ENCODE measurements around the gene SLC43A2. TPM values are rescaled to one million over a fixed set of nuclear protein-coding genes. Genes with fewer than 3 reads are reported as not detected.

The SLC43A2 gene
- total RNA-seq, 2 experiments from 2014 or later: 0.12 to 0.14 TPM

DNA sequence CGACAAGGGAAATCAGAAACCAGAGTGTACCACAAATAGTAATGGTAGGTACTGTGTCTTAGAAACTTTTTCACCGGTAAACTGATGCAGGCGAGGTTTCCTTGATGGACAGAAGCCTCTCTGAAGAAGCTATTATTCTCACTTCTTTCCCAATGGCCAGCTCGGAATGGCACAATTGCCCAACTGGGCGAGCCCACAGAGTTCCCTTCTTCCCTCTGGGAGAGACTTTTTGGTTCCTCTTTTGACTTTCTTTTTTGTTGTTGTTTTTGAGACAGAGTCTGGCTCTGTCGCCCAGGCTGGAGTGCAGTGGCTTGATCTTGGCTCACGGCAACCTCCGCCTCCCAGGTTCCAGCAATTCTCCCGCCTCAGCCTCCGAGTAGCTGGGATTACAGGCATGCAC, 16.9 kb downstream of the SLC43A2 start:
- H3K27ac Mint-ChIP-seq: no peak overlapping the region
- H3K4me3 Mint-ChIP-seq: no peak overlapping the region
- no peaks in the 10 kb centered on the region for H3K27me3 Mint-ChIP-seq (ENCODE audit: low read depth)
- CTCF ChIA-PET: interaction anchor here (0.6 to 1.1 kb wide), 2 partner anchors 37 to 294 kb away, joined by 3 read pairs; partner anchors contain the start of gene RILP
- peaks cover 15% of the 10 kb centered on the region for H3K4me1 Mint-ChIP-seq (ENCODE audit: low read depth)
- DNase-seq: no peak
- intact Hi-C loops (cut with micrococcal nuclease): no loop called here
- H3K36me3 Mint-ChIP-seq (ENCODE audit: low read depth): no peaks in the 10 kb centered on the region
- H3K9me3 Mint-ChIP-seq: no peaks in the 10 kb centered on the region

DNA sequence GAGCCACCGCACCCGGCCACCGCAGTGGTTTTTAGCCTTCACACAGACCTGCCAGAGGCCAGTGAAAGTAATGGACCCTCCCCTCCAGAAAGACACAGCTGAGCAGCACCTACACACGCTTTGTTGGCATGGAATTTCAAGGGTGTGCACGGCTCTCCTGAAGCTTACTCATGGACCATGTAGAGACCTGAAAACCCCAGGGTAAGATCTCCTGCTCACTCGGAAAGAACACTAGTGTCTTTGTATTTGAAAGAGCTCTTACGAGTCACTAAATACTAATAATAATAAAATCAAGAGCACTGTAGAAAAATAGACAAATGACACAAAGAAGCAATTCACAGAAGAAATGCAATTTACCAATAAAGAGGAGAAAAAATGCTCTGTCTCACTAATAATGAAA, 20.0 kb downstream of the SLC43A2 start:
- no peak for DNase-seq
- intact Hi-C loops (cut with micrococcal nuclease): no loop called here
- CTCF ChIA-PET: interaction anchor here (0.6 to 1.8 kb wide), 2 partner anchors 21 to 286 kb away, joined by 3 to 4 read pairs; no protein-coding TSS in a partner anchor
- no peak overlapping the region for H3K4me3 Mint-ChIP-seq
- H3K27me3 Mint-ChIP-seq (ENCODE audit: low read depth): no peaks in the 10 kb centered on the region
- no peaks in the 10 kb centered on the region for H3K9me3 Mint-ChIP-seq
- no peaks in the 10 kb centered on the region for H3K36me3 Mint-ChIP-seq (ENCODE audit: low read depth)
- peaks cover 19% of the 10 kb centered on the region for H3K4me1 Mint-ChIP-seq (ENCODE audit: low read depth)
- H3K27ac Mint-ChIP-seq: no peak overlapping the region

DNA sequence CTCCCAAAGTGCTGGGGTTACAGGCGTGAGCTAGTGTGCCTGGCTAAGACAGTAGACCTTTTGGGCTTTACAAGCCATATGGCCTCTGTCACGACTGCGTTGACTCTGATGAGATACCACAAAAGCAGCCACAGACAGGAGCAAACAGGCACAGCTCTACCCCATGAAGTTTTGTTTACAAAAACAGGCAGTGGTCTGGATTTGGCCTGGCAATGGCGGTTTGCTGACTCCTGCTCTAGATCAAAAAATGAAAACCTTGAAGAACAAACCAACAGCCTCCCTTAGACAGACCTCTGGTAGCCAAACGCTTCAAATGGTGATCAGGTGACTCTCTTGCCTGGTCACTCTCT, 20.7 kb downstream of the SLC43A2 start:
- Mint-ChIP-seq H3K27me3 (ENCODE audit: low read depth) (no peaks in the 10 kb centered on the region), H3K9me3 (no peaks in the 10 kb centered on the region), H3K4me3 (no peak overlapping the region), H3K36me3 (ENCODE audit: low read depth) (no peaks in the 10 kb centered on the region), H3K4me1 (ENCODE audit: low read depth) (peaks cover 19% of the 10 kb centered on the region), H3K27ac (no peak overlapping the region)
- DNase-seq: no peak
- CTCF ChIA-PET: interaction anchor here (1.2 to 1.8 kb wide), 3 partner anchors 10 to 33 kb away, joined by 3 to 4 read pairs (median 4); no protein-coding TSS in a partner anchor
- intact Hi-C loops (cut with micrococcal nuclease): no loop called here

DNA sequence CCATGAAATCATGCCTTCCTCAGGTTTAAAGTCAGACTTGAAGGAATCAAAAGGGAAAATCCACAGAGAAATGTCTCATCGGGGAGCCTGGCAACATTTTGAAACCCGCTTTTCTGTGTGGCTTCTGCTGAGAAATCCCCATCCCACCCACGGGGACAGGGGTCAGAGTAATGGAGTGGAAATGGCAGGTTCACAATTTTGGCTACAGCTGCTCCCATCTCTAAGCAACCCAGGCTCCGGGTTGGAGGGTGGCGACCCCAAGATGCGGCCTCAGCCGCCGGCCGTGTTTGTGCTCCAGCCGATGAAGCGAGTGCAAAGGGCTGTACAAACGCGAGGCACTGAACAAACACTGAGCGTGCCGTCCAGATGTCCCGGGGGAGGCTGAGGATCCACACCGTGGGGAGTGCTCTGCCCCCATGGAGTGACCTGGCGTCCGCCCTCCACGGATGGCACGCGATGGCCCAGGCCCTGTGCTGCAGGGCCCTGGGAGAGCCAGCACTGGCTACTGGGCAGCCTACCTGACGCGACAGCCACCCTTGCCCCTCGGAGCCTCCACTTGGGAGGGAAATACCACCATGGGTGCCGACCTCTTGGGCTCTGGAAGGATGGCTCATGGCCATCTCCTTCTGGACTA, 22.2 kb downstream of the SLC43A2 start:
- Mint-ChIP-seq H3K27ac (no peak overlapping the region), H3K9me3 (peaks cover 4% of the 10 kb centered on the region), H3K36me3 (ENCODE audit: low read depth) (no peaks in the 10 kb centered on the region), H3K27me3 (ENCODE audit: low read depth) (no peaks in the 10 kb centered on the region), H3K4me1 (ENCODE audit: low read depth) (peaks cover 19% of the 10 kb centered on the region), H3K4me3 (no peak overlapping the region)
- no peak for DNase-seq
- CTCF ChIA-PET: interaction anchor here (1.2 to 1.3 kb wide), 2 partner anchors 12 to 32 kb away, joined by 3 to 4 read pairs; no protein-coding TSS in a partner anchor
- intact Hi-C loops (cut with micrococcal nuclease): no loop called here

DNA sequence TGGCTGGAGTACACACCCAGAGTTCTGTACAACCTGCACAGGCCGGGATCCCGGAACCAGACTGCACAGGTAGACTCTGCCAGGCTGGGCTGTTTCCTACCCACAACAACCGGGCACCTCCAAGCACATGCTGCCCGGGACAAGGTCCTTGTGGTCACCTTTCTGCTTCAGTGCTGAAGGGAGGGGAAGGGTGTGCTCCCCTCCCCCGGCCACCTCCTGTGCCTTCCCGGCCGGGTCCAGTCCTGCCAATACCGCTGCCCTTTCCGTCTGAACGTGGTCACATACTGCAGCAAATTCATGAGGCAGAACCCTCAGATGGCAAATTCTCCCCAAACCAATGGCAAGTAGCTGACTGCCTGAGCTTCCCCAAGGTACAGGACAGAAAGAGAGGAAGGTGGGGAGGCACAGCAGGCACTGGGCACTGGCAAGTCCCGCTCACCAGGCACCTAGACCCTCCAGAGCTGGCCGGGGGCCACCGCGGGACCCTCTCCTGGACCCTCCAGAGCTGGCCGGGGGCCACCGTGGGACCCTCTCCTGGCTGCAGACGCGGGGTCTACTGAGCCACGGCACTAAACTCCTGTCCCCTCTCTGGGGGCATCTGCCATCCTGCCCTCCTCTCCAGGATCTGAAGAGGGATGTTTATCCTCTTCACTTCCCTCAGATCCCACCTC, 22.8 kb downstream of the SLC43A2 start:
- no peak for DNase-seq
- Mint-ChIP-seq H3K27me3 (ENCODE audit: low read depth) (no peaks in the 10 kb centered on the region), H3K9me3 (peaks cover 7% of the 10 kb centered on the region), H3K36me3 (ENCODE audit: low read depth) (no peaks in the 10 kb centered on the region), H3K4me1 (ENCODE audit: low read depth) (peaks cover 19% of the 10 kb centered on the region), H3K27ac (no peak overlapping the region), H3K4me3 (no peak overlapping the region)
- CTCF ChIA-PET: no interaction called here
- intact Hi-C loops (cut with micrococcal nuclease): no loop called here

DNA sequence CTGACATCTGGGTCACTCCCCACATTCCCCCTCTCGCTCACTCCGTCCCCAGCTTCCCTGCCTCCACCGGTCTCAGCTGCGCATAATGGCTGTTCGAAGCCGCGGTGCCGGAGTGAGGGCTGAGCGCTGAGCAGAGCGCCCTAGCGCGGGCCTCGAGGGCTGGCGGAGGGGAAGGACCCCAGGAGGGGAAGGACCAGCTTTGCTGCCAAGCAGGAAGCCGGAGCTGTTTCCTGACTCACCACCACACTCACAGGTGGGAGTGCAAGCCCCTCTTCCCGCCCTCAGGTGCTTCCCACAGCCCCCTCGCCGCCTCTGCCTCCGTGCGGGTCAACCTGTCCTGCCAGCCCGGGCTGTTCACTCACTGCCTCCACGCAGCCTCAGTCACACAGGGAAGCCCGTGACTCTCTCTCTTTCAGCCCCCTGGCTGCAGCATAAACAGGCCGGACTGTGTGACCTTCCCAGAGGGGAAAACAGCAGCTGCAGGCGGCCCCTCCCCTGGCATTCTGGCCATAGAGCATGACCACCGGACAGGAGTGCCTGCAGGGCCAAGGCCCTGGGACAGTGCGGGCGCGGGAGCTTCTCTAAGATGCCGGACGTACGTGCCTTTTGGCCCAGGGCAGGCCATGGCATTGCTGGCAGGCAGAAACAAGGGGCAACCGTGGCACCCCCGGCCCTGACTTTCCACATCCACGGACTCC, 23.7 kb downstream of the SLC43A2 start:
- no peaks in the 10 kb centered on the region for H3K36me3 Mint-ChIP-seq (ENCODE audit: low read depth)
- H3K27ac Mint-ChIP-seq: no peak overlapping the region
- peaks cover 19% of the 10 kb centered on the region for H3K4me1 Mint-ChIP-seq (ENCODE audit: low read depth)
- no peaks in the 10 kb centered on the region for H3K27me3 Mint-ChIP-seq (ENCODE audit: low read depth)
- intact Hi-C loops (cut with micrococcal nuclease): no loop called here
- peaks cover 7% of the 10 kb centered on the region for H3K9me3 Mint-ChIP-seq
- CTCF ChIA-PET: no interaction called here
- no peak overlapping the region for H3K4me3 Mint-ChIP-seq
- DNase-seq: no peak

DNA sequence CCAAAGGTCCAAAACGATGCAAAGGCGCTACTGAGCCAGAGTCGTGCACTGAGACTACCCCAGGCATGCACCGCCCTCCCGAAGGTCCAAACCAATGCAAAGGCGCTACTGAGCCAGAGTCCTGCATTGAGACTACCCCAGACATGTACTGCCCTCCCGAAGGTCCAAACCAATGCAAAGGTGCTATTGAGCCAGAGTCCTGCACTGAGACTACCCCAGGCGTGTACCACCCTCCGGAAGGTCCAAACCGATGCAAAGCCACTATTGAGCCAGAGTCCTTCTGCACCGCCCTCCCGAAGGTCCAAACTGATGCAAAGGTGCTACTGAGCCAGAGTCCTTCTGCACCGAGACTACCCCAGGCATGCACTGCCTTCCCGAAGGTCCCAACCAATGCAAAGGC, 27.1 kb downstream of the SLC43A2 start:
- no peak for DNase-seq
- CTCF ChIA-PET: no interaction called here
- Mint-ChIP-seq H3K27me3 (ENCODE audit: low read depth) (no peaks in the 10 kb centered on the region), H3K36me3 (ENCODE audit: low read depth) (no peaks in the 10 kb centered on the region), H3K9me3 (peaks cover 7% of the 10 kb centered on the region), H3K4me1 (ENCODE audit: low read depth) (peaks cover 4% of the 10 kb centered on the region), H3K27ac (no peak overlapping the region), H3K4me3 (no peak overlapping the region)
- intact Hi-C loops (cut with micrococcal nuclease): no loop called here

DNA sequence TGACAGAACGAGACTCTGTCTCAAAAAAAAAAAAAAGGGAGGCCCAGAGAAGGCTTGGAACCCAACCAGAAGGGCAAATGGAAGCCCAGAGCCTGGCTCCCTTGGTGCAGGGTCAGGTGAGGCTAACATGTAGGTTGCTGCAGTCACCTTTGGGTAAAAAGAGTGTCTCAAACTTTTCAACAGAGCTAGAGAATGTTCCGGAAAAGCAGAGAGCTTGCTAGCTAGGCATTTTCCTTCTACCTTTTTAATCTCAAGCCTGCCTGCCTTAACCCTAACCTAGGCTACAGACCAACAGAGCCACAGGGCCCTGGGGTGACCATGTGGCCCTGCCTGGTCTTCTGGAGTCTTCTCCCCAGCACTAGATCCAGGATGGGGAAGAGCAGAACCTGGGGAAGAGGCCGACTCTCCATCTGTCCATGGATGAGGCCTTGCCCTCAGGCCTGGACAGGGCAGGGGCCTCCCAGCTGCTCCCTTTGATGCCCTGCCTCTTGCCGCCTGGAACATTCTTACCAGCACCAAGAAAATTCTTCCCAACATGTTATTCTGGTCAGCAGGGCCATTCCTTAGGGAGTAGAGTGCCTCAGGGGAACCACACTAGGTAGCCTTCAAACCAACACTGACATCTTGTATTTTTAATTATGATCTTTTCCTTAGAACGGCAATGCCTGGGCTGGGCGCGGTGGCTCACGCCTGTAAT, 30.1 kb downstream of the SLC43A2 start:
- H3K9me3 Mint-ChIP-seq: peaks cover 7% of the 10 kb centered on the region
- no peaks in the 10 kb centered on the region for H3K27me3 Mint-ChIP-seq (ENCODE audit: low read depth)
- no peaks in the 10 kb centered on the region for H3K4me1 Mint-ChIP-seq (ENCODE audit: low read depth)
- H3K4me3 Mint-ChIP-seq: no peak overlapping the region
- no peak for DNase-seq
- intact Hi-C loops (cut with micrococcal nuclease): no loop called here
- no peaks in the 10 kb centered on the region for H3K36me3 Mint-ChIP-seq (ENCODE audit: low read depth)
- H3K27ac Mint-ChIP-seq: no peak overlapping the region
- CTCF ChIA-PET: interaction anchor here (0.6 kb wide), 1 partner anchor 32 kb away, joined by 6 read pairs; no protein-coding TSS in a partner anchor

DNA sequence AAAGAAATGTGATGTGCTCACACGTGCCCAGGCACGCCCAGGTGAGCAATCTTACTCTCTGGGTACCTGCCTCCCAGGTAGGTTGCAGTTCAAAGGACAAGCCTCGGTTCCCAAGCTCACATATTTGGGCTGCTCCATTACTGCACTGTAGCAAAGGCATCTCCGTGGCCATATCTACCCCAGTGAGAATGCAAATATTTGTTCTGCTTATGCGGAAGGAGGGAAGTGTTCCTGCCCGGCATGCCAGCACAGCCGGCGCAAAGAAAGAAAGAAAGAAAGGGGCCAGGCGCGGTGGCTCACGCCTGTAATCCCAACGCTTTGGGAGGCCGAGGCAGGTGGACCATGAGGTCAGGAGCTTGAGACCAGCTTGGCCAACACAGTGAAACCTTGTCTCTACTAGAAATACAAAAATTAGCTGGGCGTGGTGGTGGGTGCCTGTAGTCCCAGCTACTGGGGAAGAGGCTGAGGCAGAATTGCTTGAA, 30.7 kb downstream of the SLC43A2 start:
- intact Hi-C loops (cut with micrococcal nuclease): no loop called here
- H3K27ac Mint-ChIP-seq: no peak overlapping the region
- H3K27me3 Mint-ChIP-seq (ENCODE audit: low read depth): no peaks in the 10 kb centered on the region
- H3K36me3 Mint-ChIP-seq (ENCODE audit: low read depth): no peaks in the 10 kb centered on the region
- peaks cover 4% of the 10 kb centered on the region for H3K4me1 Mint-ChIP-seq (ENCODE audit: low read depth)
- H3K4me3 Mint-ChIP-seq: no peak overlapping the region
- no peak for DNase-seq
- H3K9me3 Mint-ChIP-seq: peaks cover 7% of the 10 kb centered on the region
- CTCF ChIA-PET: interaction anchor here (0.7 kb wide), 1 partner anchor 1389 kb away, joined by 3 read pairs; no protein-coding TSS in a partner anchor

DNA sequence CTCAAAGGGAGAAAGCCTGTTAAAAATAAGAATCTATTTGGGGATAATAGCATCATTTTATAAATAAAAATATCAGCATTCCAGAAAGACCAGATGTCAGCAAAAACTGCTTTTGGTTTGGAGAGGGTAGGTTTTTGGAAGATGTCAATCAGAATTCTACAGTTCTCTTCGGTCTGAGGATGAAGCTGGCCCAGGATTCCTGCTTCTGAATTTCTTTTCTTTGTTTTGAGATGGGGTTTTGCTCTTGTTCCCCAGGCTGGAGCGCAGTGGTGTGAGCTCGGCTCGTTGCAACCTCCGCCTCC, 35.1 kb downstream of the SLC43A2 start:
- intact Hi-C loops (cut with micrococcal nuclease): no loop called here

DNA sequence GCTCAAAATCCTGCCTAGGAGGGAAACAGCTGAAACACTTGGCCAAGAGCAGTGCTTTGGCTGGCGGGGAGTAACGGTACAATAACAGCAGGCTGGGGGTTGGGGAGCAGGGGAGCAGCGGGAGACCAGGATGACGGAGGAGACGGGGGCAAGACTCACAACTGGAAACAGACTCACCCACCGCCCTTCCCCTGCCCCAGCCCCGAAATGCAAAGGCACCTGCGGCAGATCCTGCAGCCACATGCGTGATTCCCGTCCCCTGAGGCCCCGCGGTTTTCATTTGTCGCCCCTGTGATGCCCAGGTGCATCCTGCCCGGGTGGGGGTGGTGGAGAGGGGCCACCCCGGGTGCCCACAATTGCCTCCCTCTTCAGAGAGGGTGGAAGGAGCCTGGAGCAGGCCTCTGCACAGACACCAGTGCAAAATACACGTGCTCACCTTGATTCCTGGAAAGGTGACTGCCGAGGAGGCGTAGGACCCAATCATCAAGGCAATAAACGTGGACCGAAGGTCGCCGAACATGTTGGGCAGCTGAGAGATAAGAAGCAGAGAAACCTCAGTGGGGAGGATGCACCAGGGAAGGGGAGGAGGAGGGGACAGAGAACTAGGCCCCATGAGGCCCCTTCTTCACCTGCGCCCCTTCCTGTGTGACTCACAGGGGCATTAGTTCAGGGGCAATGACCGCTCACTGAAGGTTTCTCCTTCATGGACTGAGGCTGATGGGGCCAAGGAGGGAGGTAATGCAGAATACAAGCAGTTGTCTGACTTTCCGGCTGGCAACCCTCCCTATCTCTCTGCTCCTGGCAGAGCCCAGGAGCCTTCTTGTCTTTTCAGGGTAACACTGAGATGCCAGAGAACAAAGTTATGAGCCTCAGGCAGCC, 35.6 kb downstream of the SLC43A2 start:
- H3K9me3 Mint-ChIP-seq: no peaks in the 10 kb centered on the region
- CTCF ChIA-PET: no interaction called here

More for the DNA sequence above, 35.1 kb downstream of the SLC43A2 start:
- Mint-ChIP-seq H3K27me3 (ENCODE audit: low read depth) (no peaks in the 10 kb centered on the region), H3K27ac (no peak overlapping the region), H3K36me3 (ENCODE audit: low read depth) (no peaks in the 10 kb centered on the region), H3K4me1 (ENCODE audit: low read depth) (peaks cover 8% of the 10 kb centered on the region), H3K9me3 (no peaks in the 10 kb centered on the region), H3K4me3 (no peak overlapping the region)
- CTCF ChIA-PET: no interaction called here
- no peak for DNase-seq

More for the DNA sequence above, 35.6 kb downstream of the SLC43A2 start:
- Mint-ChIP-seq H3K4me3 (no peak overlapping the region), H3K27ac (no peak overlapping the region), H3K4me1 (ENCODE audit: low read depth) (peaks cover 8% of the 10 kb centered on the region), H3K36me3 (ENCODE audit: low read depth) (no peaks in the 10 kb centered on the region), H3K27me3 (ENCODE audit: low read depth) (no peaks in the 10 kb centered on the region)
- intact Hi-C loops (cut with micrococcal nuclease): no loop called here
- DNase-seq: peak; percentile 23
